ENCODE results near the gene ENO1.

DNA sequence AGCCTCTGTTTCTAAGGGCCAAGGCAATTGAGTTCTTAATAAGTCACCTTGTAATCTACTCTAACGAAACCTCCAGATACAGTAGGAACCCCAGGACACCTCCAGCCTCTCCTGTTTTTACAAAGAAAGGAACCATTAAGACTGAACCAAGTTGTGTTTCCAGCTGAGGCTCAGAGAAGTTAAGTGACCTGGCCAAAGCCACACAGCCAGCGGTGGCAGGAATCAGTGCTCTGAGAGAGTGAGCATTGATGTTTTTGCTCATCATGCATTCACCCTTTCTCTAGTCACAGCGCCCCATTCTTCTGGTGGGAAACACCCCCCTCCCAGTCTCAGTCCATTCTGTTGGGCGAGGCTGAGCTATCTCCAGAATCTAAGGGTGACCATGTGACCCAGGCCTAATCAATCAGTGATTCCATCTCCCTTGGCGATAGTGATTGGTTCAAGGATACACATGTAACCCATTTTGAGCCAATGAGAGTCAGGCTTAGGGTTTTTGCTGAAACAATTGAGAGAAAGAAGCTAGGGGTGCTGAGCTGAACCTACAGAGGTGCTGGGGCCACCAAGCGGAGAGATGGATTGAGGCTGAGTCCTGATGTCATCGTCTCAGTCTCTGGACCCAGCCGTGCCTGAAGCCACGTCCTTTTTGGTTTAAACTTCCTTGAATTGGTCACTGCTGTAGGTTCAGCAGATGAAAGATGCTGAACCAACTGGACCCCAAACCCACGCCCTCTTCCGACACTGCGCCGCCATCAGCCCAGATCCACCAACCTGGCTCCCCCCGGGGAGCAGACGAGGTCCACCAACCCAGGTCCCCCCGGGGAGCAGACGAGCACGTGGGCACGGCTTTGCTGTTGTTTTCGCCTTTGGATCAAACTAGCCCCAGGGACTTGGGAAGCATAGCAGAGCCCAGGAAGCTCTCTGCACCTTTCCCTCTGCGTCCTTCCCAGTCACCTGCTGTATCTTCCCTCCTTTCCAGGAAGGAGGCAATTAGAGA lies 33.1 kb downstream of the ENO1 start:
- TF ChIP-seq EZH2 (IDR thresholded peaks at IDR 0.05) (no peak), POLR2AphosphoS5 (IDR thresholded peaks at IDR 0.05; ENCODE audit: borderline replicate concordance, low read depth, low read length) (no peak), FOXP2 (optimal IDR thresholded peaks at IDR 0.05; ENCODE audit: control extremely low read depth, extremely low read length, insufficient read depth) (no peak)
